Osteoblast (primary cell): ENCODE results near the gene ESPN. TPM values are rescaled to one million over a fixed set of nuclear protein-coding genes. Genes with fewer than 3 reads are reported as not detected.

Experiments
- DNase-seq: peaks from one replicate; pipeline ENCODE4 v3.0.0; 2011; ENCODE audit warnings: low spot score, mixed read lengths; ENCODE audit not compliant: insufficient read length; ENCODE audit errors: missing footprints
- H2AFZ ChIP-seq: 2 replicates; pipeline ENCODE4 v1.6.0; 2011; ENCODE audit warnings: mild to moderate bottlenecking, low read length
- H3K27ac ChIP-seq: 2 replicates; pipeline ENCODE4 v1.5.1; 2011; ENCODE audit warnings: mild to moderate bottlenecking, low read depth, low read length, moderate library complexity
- H3K27me3 ChIP-seq: 2 replicates; pipeline ENCODE4 v1.6.0; 2012; ENCODE audit warnings: mild to moderate bottlenecking, control low read depth, inconsistent platforms, low read length, moderate library complexity; ENCODE audit not compliant: insufficient read depth
- H3K36me3 ChIP-seq: 2 replicates; pipeline ENCODE4 v1.5.1; 2011; ENCODE audit warnings: mild to moderate bottlenecking, low read length, control low read depth, moderate library complexity; ENCODE audit not compliant: insufficient read depth
- H3K4me1 ChIP-seq: 2 replicates; pipeline ENCODE4 v1.5.1; 2011; ENCODE audit warnings: mild to moderate bottlenecking, low read length, control low read depth, moderate library complexity; ENCODE audit not compliant: insufficient read depth
- H3K4me2 ChIP-seq: 2 replicates; pipeline ENCODE4 v1.6.0; 2011; ENCODE audit warnings: mild to moderate bottlenecking, low read length; ENCODE audit not compliant: insufficient read depth
- H3K4me3 ChIP-seq: fragments of 200-600 bp; sonication (generic); 3 replicates; pipeline ENCODE4 v1.5.1; 2012; ENCODE audit warnings: mild to moderate bottlenecking, low read length, inconsistent platforms; ENCODE audit not compliant: insufficient read depth
- H3K79me2 ChIP-seq: 2 replicates; pipeline ENCODE4 v1.6.0; 2012; ENCODE audit warnings: mild to moderate bottlenecking, low read length, control low read depth, inconsistent platforms; ENCODE audit not compliant: insufficient read depth
- H3K9me3 ChIP-seq: 2 replicates; pipeline ENCODE4 v1.5.1; 2011; ENCODE audit warnings: low read depth, low read length, control low read depth
- H4K20me1 ChIP-seq: 2 replicates; pipeline ENCODE4 v1.6.0; 2012; ENCODE audit warnings: mild to moderate bottlenecking, low read length, control low read depth; ENCODE audit not compliant: insufficient read depth
- CTCF ChIP-seq: IDR thresholded peaks from 2 replicates; pipeline ENCODE4 v1.5.1; 2011; ENCODE audit warnings: mild to moderate bottlenecking, low read depth, low read length, moderate library complexity; ENCODE audit errors: extremely low read depth
- total RNA-seq: library from RNA; depleted of rRNA; stranded (reverse); fragments of >200 nt; gene quantifications from 2 replicates; pipeline ENCODE4 v1.2.3, GENCODE V29; 2012

The ESPN gene
- total RNA-seq, 1 donor = not detected

- TF ChIP-seq CTCF = no peak
- Histone ChIP-seq H4K20me1 (no peaks in the 10 kb centered on the region), H3K79me2 (no peaks in the 10 kb centered on the region), H2AFZ (no peak overlapping the region), H3K27ac (no peak overlapping the region), H3K27me3 (peaks cover 49% of the 10 kb centered on the region), H3K4me2 (no peak overlapping the region), H3K36me3 (no peaks in the 10 kb centered on the region), H3K9me3 (no peaks in the 10 kb centered on the region), H3K4me3 (no peak overlapping the region), H3K4me1 (no peaks in the 10 kb centered on the region)
- no peak for DNase-seq
Observed at GRCh38 chr1:6446665-6447015, 22.1 kb downstream of the ESPN start.

DNA sequence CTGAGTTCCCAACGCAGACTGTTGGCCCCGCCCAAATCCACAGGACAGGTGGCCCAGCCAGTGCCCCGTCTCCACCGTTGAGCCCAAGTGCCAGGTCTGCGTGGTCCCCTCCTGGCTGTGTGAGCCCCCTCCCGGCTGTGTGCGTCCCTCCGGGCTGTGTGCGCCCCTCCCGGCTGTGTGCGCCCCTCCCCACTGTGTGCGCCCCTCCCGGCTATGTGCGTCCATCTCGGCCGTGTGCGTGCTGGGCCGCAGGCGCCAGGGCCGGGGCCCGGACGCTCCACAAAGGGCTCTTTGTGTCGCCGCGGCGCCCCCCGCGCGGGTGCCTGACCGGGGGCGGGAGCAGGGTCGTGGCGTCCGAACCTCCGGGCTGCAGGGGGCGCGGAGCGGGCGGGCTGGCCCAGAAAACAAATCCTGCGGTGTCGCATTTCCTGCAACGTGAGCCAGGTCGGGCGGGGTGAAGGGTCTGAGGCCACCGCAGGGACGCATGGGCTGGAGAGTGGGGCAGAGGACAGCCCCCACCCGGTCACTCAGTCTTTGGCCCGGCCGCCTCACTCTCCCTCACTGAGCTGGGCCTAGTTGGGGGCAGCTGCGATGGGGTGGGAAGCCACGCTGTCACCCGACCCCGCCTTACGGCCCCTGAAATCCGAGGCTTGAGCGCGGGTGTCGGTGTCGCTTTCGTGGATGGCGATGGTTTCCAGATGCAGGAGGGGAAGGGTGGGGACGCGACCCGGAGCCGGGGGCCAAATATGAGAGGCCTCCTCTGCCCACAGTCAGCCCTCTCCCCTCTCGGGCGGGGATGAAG is 22.6 kb downstream of the ESPN start:
- Histone ChIP-seq H3K27me3 (peaks cover 45% of the 10 kb centered on the region), H3K36me3 (no peaks in the 10 kb centered on the region), H3K4me2 (no peak overlapping the region), H2AFZ (no peak overlapping the region), H4K20me1 (no peaks in the 10 kb centered on the region), H3K9me3 (no peaks in the 10 kb centered on the region), H3K4me3 (no peak overlapping the region), H3K4me1 (no peaks in the 10 kb centered on the region), H3K79me2 (no peaks in the 10 kb centered on the region), H3K27ac (no peak overlapping the region)
- no peak for DNase-seq
- TF ChIP-seq CTCF = no peak

GRCh38 chr1:6447818-6448748 is 23.5 kb downstream of the ESPN start:
- no peak overlapping the region for H2AFZ ChIP-seq
- no peak overlapping the region for H3K27ac ChIP-seq
- no peak for DNase-seq
- H3K36me3 ChIP-seq = no peaks in the 10 kb centered on the region
- H3K4me1 ChIP-seq = no peaks in the 10 kb centered on the region
- H4K20me1 ChIP-seq = no peaks in the 10 kb centered on the region
- no peak for TF ChIP-seq CTCF
- H3K27me3 ChIP-seq = peaks cover 45% of the 10 kb centered on the region
- no peaks in the 10 kb centered on the region for H3K9me3 ChIP-seq
- H3K4me2 ChIP-seq = no peak overlapping the region
- no peak overlapping the region for H3K4me3 ChIP-seq
- H3K79me2 ChIP-seq = no peaks in the 10 kb centered on the region
